Stimulated activated CD4-positive, alpha-beta T cell treated with anti-CD3 and anti-CD28 coated beads, Interleukin-12 subunit alpha, Interleukin-12 subunit beta, amount 100 ng/mL, for 24 hours (primary cell): ENCODE data around the gene PVR.
"Not testable (repeated sequence)": the region's sequence is repeated elsewhere in the genome, so short reads cannot be mapped to it uniquely, and the experiment has no call there.

Experiments
- DNase-seq, 2 experiments: peaks; one replicate each; pipeline ENCODE4 v3.0.0-alpha.2; 2020; ENCODE audit warnings: low read depth in 2 of 2

PVR gene

GRCh38 chr19:44673510-44673909, 29.8 kb downstream of the PVR start:
- no peak for DNase-seq

- no peak for DNase-seq
These were observed 31.8 kb downstream of the PVR start for GRCh38 chr19:44675521-44675920.

GRCh38 chr19:44677019-44677811, 33.5 kb downstream of the PVR start:
- DNase-seq: no peak

GRCh38 chr19:44680536-44680935, 36.8 kb downstream of the PVR start:
- no peak for DNase-seq

GRCh38 chr19:44681992-44682790, 38.5 kb downstream of the PVR start:
- DNase-seq: no peak

- no peak for DNase-seq
These were observed 39.1 kb downstream of the PVR start for GRCh38 chr19:44682807-44683206.

GRCh38 chr19:44683434-44684210, 39.9 kb downstream of the PVR start:
- no peak for DNase-seq

GRCh38 chr19:44684396-44684795, 40.7 kb downstream of the PVR start:
- not testable (repeated sequence) for DNase-seq

- no peak for DNase-seq
These were observed 41.5 kb downstream of the PVR start for GRCh38 chr19:44684892-44685863.

- no peak for DNase-seq
These were observed 42.2 kb downstream of the PVR start for GRCh38 chr19:44685877-44686276.

GRCh38 chr19:44686896-44687295, 43.2 kb downstream of the PVR start:
- DNase-seq: no peak

GRCh38 chr19:44687888-44688287, 44.2 kb downstream of the PVR start:
- no peak for DNase-seq

- DNase-seq: peak; percentile 44 to 79
These were observed 45.8 kb downstream of the PVR start for GRCh38 chr19:44689290-44690130.

- DNase-seq: no peak
These were observed 46.4 kb downstream of the PVR start for GRCh38 chr19:44690131-44690440.

GRCh38 chr19:44692379-44692721, 48.6 kb downstream of the PVR start:
- DNase-seq: no peak

- DNase-seq: peak in 1 of 2 experiments; percentile 15
These were observed 50.5 kb downstream of the PVR start for GRCh38 chr19:44694184-44694579.

GRCh38 chr19:44696939-44697669, 53.4 kb downstream of the PVR start:
- no peak for DNase-seq

- DNase-seq: no peak
These were observed 53.9 kb downstream of the PVR start for GRCh38 chr19:44697670-44698034.

- DNase-seq: no peak
These were observed 54.9 kb downstream of the PVR start, which contains the start of gene CEACAM16 for GRCh38 chr19:44698492-44699201. Gene CEACAM16, plus strand, starts transcription at chr19:44699151. Its CDS starts 2,306 bp downstream, at chr19:44701457.
